ENCODE results near the gene ARV1.
"Not testable (repeated sequence)": the region's sequence is repeated elsewhere in the genome, so short reads cannot be mapped to it uniquely, and the experiment has no call there.

Gene ARV1

GRCh38 chr1:231020139-231020601, 41.3 kb downstream of the ARV1 start:
- no peak for DNase-seq

- no peak for DNase-seq
Observed at GRCh38 chr1:231020816-231021215, 41.9 kb downstream of the ARV1 start.

GRCh38 chr1:231021540-231022031, 42.7 kb downstream of the ARV1 start:
- DNase-seq = no peak

- not testable (repeated sequence) for DNase-seq
Observed at GRCh38 chr1:231022543-231022942, 43.6 kb downstream of the ARV1 start.

- DNase-seq = no peak
Observed at GRCh38 chr1:231023150-231023549, 44.3 kb downstream of the ARV1 start.

- no peak for DNase-seq
Observed at GRCh38 chr1:231026576-231026975, 47.7 kb downstream of the ARV1 start.

GRCh38 chr1:231027136-231027925, 48.4 kb downstream of the ARV1 start:
- no peak for DNase-seq

GRCh38 chr1:231027971-231028370, 49.1 kb downstream of the ARV1 start:
- no peak for DNase-seq

- DNase-seq = no peak
Observed at GRCh38 chr1:231028682-231029081, 49.8 kb downstream of the ARV1 start.

GRCh38 chr1:231029247-231029646, 50.4 kb downstream of the ARV1 start:
- DNase-seq = not testable (repeated sequence)

- no peak for DNase-seq
Observed at GRCh38 chr1:231029841-231030240, 50.9 kb downstream of the ARV1 start.

- no peak for DNase-seq
Observed at GRCh38 chr1:231032963-231033362, 54.1 kb downstream of the ARV1 start.

GRCh38 chr1:231035799-231036198, 56.9 kb downstream of the ARV1 start:
- no peak for DNase-seq

GRCh38 chr1:231036416-231036815, 57.5 kb downstream of the ARV1 start:
- DNase-seq = no peak

- DNase-seq = no peak
Observed at GRCh38 chr1:231037585-231038517, 59.0 kb downstream of the ARV1 start.

GRCh38 chr1:231039161-231040018, 60.5 kb downstream of the ARV1 start:
- peak; percentile 50 for DNase-seq

- DNase-seq = peak; percentile 88
Observed at GRCh38 chr1:231040019-231040799, 61.3 kb downstream of the ARV1 start, which contains the start of gene FAM89A. Gene FAM89A (minus strand): TSS chr1:231040254. CDS start chr1:231040211, 43 bp downstream.

GRCh38 chr1:231040800-231041718, 62.2 kb downstream of the ARV1 start:
- no peak for DNase-seq

- no peak for DNase-seq
Observed at GRCh38 chr1:231041719-231042261, 62.9 kb downstream of the ARV1 start.

- DNase-seq = no peak
Observed at GRCh38 chr1:231044588-231044987, 65.7 kb downstream of the ARV1 start.
